AML-193 (cell line): ENCODE results near the gene USP10.

Experiments
- DNase-seq, 2 experiments: peaks; one replicate each; lab custom pipeline; 2025; lab: John Stamatoyannopoulos, UW

Gene USP10

DNA sequence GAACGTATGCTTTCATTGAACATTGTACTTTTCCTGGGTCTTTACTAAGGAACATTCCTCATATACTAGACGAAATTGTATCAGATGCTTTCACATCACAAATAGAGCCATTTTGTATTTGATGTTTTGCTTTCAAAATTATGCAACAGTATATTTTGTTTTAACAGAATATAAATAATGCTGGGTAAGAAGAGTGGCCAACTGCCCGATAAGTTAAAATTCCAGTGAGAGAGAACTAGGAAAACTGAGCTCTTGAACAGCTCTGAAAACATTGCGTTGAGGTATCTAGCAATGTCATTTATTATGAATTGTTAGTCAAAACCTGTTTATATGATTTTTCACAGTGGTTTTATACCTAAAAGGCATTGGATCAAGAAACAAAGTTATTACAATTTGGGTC lies 50.8 kb downstream of the USP10 start:
- no peak for DNase-seq

DNA sequence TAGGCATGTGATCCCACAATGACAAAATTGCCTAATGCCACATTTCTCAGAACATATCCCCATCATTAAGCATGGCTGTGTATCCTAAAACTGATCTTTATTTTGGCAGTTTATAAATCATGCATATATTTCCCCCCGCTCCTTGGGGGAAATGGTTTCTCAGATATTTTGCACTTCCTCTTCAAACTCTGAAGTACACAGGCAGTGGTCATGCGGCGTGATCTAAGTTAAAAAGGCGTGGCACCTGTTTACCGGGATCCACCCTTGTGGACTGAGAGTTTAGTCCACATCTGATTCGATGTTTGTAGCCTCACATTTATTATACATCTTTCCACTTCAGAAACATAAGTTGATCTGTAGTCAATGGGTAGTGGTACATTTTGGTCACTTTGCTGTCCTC lies 51.4 kb downstream of the USP10 start:
- no peak for DNase-seq

DNA sequence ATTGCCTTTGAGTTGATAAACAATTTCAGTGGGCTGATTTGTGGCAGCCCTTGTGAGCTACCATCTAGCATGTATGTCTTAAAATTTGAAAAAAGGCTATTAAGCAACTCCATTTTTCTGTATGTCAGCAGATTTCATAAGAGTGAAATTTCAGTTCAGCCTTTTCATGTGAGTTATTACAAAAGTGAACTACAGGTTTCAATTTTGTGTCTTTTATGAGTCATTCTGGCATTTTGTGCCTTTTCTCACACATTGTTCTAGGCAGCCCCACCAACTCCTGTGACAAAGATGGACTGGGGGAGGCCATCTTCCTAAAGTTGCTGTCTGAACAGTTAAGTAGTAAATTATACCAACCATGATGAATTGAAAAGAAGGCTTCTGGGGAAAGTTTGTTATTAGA lies 52.1 kb downstream of the USP10 start:
- peak; percentile 56 to 71 for DNase-seq

DNA sequence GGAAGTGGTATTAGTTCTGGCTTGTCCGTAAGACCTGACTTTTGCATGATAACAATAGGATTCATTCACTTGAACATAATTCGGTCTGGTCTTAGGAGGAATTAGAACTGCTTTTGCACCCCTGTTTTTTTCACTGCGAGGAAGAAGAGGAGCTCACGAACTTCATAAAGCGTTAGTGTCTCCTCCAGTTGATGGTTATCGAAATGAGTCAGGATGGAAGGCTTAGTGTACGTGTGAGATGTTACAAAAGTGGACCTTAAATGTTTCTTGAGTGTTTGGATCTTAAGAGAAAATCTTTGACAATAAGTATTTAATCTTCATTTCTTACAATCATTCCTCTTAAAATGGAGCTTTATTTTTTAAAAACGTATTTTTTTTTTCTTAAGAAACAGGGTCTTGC lies 52.8 kb downstream of the USP10 start:
- DNase-seq: no peak

DNA sequence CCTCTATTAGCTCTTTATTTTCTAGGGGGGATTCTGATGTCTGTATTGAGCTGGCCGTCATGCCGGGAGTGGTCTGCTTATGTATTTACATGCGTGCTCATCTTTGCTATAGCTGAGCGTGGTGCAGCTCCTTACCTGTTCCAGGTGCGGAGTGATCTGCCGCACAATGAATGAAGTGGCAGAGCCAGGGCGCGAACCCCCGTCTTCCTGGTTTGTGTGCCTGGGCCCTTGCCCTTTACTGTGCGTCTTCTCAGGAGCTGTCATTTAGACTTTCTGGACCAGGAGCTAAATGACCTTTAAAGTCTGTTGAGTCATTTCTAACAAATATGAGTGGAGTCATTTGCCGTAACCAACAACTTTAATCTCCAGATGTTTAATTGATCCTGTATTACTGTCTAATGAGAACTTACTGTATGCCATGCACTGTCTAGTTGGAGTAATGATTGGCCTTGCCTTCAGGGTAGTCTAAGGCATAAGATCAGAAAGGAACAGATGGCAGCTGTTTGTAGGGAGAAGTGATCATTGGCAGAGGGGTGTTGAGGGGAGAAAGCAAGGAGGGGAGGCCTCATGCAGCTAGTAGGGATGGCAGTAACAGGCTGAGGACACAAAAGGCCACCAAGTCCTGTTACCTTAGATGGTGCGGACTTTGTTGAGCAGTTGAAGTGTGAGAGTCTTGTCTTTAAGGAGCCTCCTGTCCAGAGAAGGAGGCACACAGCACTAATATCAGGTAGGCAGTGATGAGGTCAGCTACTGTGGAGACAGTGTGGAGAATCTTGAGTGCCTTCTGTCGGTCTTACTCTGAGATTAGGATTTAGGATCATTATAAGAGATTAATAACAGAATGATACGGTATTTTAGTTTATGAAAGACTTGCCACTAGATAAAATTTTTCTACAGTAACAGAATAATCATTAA lies 53.9 kb downstream of the USP10 start:
- DNase-seq: no peak

DNA sequence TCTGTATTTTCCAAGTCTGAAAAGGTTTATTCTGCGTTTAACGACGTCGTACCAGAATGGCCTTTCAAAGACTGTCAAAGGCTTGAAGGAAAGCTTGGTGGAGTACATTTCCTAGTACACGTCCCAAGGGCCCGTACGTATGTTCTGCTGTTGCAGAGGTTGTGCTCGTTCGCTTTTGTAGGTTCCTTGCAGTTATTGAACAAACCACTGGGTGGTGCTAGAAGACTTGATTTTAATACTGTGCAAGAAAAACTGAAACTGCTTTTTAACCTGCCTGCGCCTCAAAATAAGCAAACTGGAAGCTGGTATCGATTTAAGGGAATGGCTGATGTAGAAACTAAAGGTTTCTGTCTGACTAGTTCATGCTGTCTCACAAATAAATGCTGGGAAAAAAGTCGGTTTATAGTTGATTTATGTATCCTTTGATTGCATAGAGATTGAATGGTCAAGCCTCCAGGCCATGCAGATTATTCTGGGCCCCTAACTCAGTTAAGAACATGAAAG lies 54.6 kb downstream of the USP10 start:
- peak; percentile 61 to 70 for DNase-seq

DNA sequence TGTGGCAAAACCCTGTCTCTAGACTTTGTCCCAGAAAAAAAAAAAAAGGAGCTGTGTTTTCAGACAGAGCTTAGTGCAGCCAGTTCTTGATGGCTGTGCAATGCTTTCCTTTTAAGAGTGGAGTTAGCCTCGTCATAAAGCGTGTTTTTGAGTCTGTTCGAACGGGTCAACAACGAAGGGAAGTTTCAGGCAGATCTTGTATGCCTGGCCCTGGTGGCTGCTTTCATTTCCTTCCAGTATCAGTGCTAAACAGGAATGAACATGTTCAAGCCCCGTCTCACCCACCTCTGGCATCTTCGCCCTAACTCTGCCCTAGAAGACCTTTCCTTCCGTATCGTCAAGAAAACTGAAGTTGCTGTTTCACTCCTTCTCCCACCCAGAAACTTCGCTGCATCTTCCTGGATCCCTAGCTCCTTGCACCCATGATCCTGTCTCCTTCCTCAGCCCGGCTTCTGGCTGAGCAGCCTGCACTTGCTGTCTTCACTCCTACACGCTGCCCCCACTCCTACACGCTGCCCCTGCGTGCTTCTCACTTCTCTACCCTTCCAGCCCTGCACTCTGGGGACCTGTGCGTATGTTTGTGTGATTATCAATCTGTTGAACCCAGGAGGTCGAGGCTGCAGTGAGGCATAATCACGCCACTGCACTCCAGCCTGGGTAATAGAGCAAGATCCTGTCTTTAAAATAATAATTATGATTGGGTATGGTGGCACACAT lies 55.3 kb downstream of the USP10 start:
- DNase-seq: no peak

DNA sequence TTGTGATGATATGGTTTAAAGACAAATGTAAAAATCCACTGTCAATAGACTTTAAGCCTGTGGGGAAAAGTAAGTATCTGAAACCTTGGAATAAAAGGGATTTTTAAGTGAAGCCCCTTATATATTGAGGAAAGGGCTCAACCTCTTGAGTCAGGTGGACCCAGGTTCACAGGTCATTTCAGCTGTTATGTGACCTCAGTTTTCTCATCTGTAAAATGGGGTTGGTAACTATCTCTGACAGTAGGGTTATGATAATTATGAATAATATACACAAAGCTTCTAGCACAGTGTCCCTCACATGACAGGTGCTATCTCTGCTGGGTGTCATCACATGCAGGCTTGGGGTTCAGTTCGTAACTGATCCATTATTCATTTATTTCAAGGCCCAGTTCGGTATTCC lies 57.0 kb downstream of the USP10 start:
- no peak for DNase-seq

DNA sequence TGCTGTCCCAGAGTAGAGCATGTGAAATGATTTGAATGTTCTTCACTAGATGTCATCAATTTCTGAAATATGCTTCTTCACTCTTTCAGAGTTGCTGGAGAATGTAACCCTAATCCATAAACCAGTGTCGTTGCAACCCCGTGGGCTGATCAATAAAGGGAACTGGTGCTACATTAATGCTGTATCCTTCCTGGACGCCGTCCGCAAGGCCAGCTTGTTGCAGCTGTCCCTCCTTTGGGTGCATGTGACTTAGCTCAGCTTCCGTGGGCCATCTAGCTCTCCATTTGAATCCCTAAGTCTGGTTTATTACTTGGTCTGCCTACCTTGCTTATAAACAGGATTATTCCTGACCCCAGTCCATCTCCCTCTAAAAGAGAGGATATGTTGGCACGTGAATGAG lies 58.8 kb downstream of the USP10 start:
- no peak for DNase-seq

DNA sequence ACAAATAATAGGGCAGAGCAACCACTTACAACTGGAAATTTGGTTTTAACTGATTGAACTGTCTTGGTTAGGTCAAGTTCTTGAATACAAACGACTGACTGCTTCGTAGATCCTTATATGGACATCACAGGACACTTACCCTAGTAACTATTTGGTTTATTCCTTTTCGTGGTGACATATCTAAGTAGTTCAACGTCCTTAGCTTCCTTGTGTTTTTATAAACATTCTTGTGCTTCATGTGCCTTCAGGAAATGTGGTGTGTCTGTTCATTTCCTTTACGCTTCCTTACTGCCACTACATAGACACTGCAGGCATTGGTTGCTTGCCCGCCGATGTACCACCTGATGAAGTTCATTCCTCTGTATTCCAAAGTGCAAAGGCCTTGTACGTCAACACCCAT lies 59.3 kb downstream of the USP10 start:
- no peak for DNase-seq

DNA sequence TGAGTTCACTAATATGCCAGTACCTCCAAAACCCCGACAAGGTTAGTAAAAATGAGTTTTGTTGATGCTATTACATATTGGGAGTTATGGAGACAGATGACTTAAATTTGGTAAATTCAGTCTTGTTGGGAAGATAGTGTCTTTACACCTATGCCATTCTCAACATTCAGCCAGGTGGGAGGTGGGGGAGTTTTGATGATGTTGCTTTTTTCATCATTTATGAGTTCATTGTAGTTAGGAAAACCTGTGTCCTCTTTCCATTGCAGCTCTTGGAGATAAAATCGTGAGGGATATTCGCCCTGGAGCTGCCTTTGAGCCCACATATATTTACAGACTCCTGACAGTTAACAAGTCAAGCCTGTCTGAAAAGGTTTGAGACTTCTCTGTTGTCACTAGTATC lies 60.1 kb downstream of the USP10 start:
- DNase-seq: no peak

DNA sequence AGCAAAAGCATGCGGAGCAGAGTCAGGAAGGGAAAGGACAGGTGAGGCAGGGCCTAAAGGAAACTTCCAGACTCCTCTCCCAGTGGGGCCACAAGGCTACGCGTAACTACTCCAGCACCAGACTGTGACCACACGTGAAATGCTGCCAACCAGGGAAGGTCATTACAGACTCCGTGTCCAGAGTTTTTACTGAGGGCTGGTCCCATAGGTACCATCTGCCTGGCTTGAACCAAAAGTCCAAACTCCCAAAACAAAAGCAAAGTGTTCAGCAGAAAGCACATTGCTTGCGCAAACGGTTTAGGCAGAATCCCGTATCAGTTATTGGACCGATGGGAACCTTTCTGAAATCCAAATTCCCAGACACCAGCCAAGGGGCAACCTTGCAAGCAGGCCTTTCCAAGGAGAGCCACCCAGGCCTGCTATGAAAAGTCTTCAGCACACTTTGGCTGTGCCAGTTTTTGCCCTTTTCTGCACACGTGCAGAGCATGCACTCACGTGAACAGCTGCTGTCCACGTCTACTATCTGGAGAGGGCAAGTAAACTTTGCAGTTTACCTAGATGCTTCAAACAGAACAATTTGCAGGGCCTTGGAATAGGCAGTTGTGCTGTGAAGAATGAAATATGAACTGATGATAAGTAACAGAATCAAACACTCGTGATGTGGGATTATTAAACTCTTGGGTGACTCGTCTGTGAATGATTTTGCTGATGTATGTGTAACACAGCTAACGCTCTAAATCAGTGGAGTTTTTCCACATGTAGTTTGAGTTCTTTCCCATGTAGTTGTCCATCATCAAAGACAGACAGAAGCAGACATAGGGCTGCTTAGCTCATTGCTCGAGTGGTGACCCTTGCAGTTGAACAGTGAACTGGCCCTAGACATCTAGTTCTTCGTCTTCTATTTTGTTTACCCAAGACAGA lies 61.9 kb downstream of the USP10 start:
- no peak for DNase-seq

DNA sequence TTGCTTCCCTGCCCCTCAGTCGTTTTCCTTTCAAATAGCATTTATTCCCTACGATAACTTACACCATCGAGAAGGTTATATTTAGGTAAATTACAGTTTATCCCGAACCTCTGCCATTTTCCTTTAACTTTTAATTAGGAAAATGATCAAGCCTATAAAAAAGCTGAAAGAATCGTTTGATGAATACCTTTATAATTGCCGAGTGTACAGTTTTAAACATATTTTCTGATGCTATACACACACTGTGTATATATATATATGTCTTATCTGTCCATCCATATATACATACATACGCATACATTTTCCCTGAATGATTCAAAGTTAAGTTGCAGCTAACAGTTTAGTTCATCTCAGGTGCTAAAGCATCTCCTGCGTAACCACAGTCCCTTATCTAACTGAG lies 63.4 kb downstream of the USP10 start:
- DNase-seq: no peak

DNA sequence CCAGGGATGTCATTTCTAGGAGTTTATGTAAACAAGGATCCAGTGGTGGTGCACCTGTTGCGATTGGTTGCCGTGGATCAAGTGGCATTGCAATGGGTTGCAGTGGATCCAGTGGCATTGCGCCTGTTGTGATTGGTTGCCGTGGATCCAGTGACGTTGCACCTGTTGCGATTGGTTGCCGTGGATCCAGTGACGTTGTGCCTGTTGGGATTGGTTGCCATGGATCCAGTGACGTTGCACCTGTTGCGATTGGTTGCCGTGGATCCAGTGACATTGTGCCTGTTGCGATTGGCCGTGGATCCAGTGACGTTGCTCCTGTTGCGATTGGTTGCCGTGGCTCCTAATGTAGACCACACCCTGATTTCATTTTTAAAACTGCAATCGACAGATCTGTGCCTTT lies 63.8 kb downstream of the USP10 start:
- no peak for DNase-seq

DNA sequence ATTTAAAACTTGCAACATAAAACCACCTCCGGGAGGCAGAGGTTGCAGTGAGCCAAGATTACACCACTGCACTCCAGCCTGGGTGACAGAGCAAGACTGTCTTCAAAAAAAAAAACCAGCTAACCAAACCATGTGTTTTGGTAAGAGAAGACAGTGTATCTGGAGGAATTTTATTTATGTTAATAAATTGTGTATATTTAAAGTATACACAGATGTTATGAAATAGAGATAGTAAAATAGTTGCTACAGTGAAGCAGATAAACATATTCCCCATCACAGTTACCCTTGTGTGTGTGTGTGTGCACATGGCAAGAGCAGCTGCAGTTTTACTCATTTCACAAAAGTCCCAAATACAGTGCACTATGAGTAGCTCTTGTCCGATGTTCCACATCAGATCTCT lies 65.2 kb downstream of the USP10 start:
- DNase-seq: no peak

DNA sequence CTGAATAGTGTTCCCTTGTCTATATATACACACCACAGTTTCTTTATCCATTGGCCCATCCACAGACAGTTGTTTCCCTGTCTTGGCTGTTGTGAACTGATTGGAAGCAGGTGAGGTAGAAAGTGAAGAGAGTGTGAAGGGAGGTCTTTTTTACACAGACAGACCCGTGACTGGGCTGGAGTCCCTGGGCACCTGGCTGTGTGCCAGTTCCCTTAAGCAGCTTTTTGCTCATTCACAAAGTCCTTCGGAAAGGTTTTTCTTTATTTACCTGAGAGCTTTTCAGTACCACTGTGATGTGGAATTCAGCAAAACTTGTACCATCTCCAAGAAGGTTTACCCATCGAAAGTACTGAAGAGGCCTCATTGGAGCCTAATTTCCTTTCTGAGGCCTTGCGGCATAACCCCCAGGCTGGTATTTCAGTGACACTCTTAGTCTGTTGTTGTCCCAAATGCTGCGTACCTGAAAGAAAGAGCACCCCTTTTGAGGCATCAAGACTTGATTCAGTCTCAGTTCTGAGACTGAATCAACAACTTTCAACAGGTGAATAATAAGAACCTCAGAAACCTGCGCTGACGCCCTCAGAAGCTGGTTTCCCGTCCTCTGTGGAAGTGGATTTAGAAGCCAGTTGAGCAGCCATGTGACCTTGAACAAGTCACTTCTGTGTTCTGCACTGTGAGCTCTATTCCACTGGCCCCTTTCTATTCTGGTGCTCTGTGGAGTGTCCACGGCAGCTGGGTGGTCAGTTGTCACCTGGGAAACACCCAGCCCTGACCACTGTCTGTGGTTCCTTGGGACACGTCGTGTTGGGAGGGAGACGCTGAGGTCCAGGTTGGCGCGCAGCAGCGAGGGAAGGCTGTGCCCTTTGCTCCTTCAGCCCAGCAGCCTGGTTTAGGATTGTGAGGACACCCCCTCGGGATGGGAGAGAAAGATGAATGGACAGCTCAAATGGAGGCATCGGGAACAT lies 66.1 kb downstream of the USP10 start:
- DNase-seq: no peak

DNA sequence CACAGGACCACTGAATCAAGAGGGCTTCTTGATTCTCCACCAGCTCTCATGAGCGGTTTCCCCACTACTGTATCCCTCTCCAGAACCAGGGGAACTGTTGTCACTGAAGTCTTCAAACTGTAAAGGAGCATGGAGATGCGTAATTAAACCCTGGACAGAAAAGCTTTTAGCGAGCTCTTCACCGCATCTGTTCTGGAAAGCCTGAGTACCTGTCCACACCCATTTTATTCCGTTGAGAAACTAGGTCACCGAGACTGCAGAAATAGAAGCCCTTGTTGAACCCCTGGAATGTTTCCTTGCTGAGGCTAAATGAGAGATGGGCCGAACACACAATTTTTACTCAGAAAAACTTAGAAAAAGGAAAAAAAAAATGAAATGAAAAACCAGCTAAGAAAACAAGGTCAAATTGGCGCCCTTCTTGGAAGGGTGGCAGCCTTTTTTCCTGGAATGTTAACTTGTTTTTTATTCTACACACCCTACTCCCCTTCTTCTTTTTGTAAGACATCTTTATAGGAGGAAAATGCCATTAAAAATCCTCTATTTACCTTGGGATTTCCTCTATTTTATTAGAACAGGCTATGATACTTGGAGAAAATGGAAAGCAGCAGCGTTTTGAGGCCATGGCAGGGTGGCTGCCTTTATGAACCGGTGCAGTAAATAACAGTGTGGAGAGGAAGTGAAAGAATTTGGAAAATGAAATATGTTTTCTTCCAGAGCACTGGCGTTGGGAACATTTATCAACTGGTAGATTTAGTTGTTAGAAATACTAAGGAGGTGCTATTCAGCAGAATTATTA lies 67.4 kb downstream of the USP10 start:
- DNase-seq: no peak

DNA sequence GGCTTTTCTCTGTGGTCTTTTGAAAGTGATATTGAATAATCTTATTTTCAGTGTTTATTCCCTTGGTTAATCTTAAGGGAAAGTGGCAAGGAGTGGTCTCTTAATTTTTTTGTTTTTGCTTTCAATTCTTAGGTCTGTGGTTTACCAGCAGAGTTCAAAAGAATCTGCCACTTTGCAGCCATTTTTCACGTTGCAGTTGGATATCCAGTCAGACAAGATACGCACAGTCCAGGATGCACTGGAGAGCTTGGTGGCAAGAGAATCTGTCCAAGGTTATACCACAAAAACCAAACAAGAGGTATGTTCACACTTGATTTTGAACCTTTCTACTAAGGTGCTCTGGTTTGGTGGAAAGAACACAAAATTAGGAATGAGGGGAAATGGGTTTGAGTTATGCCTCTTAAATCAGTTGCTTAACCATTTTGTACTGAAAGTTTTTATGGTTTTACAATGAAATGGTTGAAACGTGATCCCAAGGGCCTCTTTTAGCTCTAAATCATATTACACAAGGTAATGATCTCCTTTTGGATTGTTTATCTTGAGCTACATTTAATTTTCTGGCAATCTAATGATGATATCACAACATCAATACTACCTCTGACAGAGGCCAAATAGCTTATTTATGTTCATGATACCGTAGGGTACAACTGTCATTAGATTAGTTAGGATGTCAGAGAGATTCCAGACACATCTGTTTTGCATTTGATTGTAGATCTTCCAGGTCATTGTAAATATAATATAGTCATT lies 68.4 kb downstream of the USP10 start:
- DNase-seq: no peak

DNA sequence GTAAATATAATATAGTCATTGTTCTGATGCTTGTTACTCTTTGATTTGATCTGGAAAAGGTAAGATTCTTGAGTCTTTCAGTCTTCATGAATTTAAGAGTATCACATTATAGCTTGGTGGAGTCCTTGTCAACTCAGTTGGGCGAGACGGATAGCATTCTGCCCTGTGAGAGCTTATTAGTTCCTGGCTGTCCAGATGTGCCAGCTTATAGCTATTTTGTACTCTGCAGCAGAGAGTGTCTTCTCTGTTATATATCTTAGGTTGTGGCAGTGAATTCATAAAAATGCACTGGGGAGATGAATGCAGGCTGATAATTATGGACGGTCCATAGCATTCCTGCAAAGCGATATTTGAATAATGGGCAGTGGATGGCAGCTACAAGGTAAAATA lies 69.0 kb downstream of the USP10 start:
- DNase-seq: no peak
